Measurements from ENCODE around the gene ATXN7L1. TPM values are rescaled to one million over a fixed set of nuclear protein-coding genes. Genes with fewer than 3 reads are reported as not detected.
"Not testable (repeated sequence)": the region's sequence is repeated elsewhere in the genome, so short reads cannot be mapped to it uniquely, and the experiment has no call there.

ATXN7L1 gene
- total and polyA plus RNA-seq, 2 of the 13 experiments (the other 11 are each of a cell fraction or from before 2014, with no cell fraction given), result 4.1 to 7.8 TPM

GRCh38 chr7:105883179-105883578 is 6.8 kb upstream of the ATXN7L1 start:
- CTCF ChIA-PET (ENCODE audit: low intra/inter-chr PET ratio, low total read pairs), result not testable (repeated sequence)

DNA sequence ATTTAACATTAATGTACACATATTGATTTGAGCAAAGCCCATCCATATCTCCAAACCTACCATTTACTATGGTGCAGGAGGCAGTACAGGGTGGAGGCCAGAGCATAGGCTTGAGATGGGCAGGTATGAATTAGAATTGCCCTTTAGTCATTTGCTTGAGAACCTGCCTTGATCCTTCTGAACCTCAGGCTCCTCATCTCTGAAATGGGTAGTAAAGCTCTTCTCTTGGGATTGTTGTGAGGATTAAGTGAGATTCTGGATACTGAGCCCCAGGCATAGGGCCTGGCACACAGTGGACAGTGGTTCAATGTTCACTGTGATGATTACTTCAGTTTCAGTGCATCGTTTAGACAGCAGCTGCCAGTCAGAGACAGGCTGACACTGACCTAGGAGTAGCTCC is 5.0 kb upstream of the ATXN7L1 start:
- no peak for FAIRE-seq
- Histone ChIP-seq H3K9me3 (ENCODE audit: low read length) (no peaks in the 10 kb centered on the region), H2AFZ (ENCODE audit: low read length) (no peak overlapping the region), H3K4me1 (ENCODE audit: insufficient read depth, low read length) (peaks cover 42% of the 10 kb centered on the region), H3K27me3 (ENCODE audit: control insufficient read depth in 1 of 2, insufficient read depth in 2 of 2, low read length in 2 of 2) (no peaks in the 10 kb centered on the region), H4K20me1 (ENCODE audit: insufficient read depth, low read length) (no peaks in the 10 kb centered on the region; the same call in 1 of the 2 replicates), H3K4me2 (ENCODE audit: low read depth, low read length) (no peak overlapping the region), H3K79me2 (ENCODE audit: insufficient read depth, low read length) (peaks cover 70% of the 10 kb centered on the region), H3K4me3 (replicated peaks in 1 of 3; ENCODE audit: insufficient read depth in 1 of 3, low read depth in 2 of 3, low read length in 3 of 3) (no peak overlapping the region), H3K9ac (ENCODE audit: insufficient read depth, low read depth, low read length) (no peak overlapping the region), H3K36me3 (replicated peaks in 1 of 2; ENCODE audit: control insufficient read depth in 1 of 2, insufficient read depth in 2 of 2, low read length in 2 of 2) (no peaks in the 10 kb centered on the region), H3K27ac (ENCODE audit: extremely low read length, insufficient read depth, low read length) (no peak overlapping the region)
- DNase-seq (ENCODE audit: low spot score), result no peak
- CTCF ChIA-PET (ENCODE audit: low intra/inter-chr PET ratio, low total read pairs), result no interaction called here
- 50% methylated on average over 1 of the region's 1 CpG for WGBS (ENCODE audit: low lambda C conversion rate)
- TF ChIP-seq ZNF749 (CRISPR knock-in tag; IDR thresholded peaks at IDR 0.05; ENCODE audit: borderline replicate concordance) (no peak), KDM1A (CRISPR knock-in tag; IDR thresholded peaks at IDR 0.05) (peak; percentile 49; the same call in 1 of the 2 replicates), ARNTL (CRISPR knock-in tag; IDR thresholded peaks at IDR 0.05) (no peak), ZNF619 (CRISPR knock-in tag; IDR thresholded peaks at IDR 0.05) (no peak), ZNF629 (CRISPR knock-in tag; conservative IDR thresholded peaks at IDR 0.05) (peak; percentile 86)
- intact Hi-C loops (cut with micrococcal nuclease; ENCODE audit: unreplicated experiment), result no loop called here
- POLR2A ChIA-PET, result interaction anchor here (1.2 kb wide), 1 partner anchor 11 kb away, joined by 3 read pairs; no protein-coding TSS in a partner anchor
- in situ Hi-C loops (cut with HindIII; ENCODE audit: extremely low pct_ligation_motif_present, low pct_unique_long_range_greater_than_20kb), result no loop called here
- no TSS peak for BruUV-seq (replicated peaks)
- ATAC-seq, result no peak

More at GRCh38 chr7:105883179-105883578, 6.8 kb upstream of the ATXN7L1 start:
- H3K79me2 ChIP-seq (ENCODE audit: insufficient read depth, low read length), result peaks cover 67% of the 10 kb centered on the region
- in situ Hi-C loops (cut with HindIII; ENCODE audit: extremely low pct_ligation_motif_present, low pct_unique_long_range_greater_than_20kb); ATAC-seq; H3K9ac ChIP-seq (ENCODE audit: insufficient read depth, low read depth, low read length); H2AFZ ChIP-seq (ENCODE audit: low read length); FAIRE-seq; H4K20me1 ChIP-seq (ENCODE audit: insufficient read depth, low read length); H3K4me2 ChIP-seq (ENCODE audit: low read depth, low read length); intact Hi-C loops (cut with micrococcal nuclease; ENCODE audit: unreplicated experiment); BruUV-seq (replicated peaks); H3K9me3 ChIP-seq (ENCODE audit: low read length); H3K4me3 ChIP-seq (replicated peaks in 1 of 3; ENCODE audit: insufficient read depth in 1 of 3, low read depth in 2 of 3, low read length in 3 of 3); H3K27me3 ChIP-seq (ENCODE audit: control insufficient read depth in 1 of 2, insufficient read depth in 2 of 2, low read length in 2 of 2); POLR2A ChIA-PET; DNase-seq (ENCODE audit: low spot score); H3K27ac ChIP-seq (ENCODE audit: extremely low read length, insufficient read depth, low read length); H3K36me3 ChIP-seq (replicated peaks in 1 of 2; ENCODE audit: control insufficient read depth in 1 of 2, insufficient read depth in 2 of 2, low read length in 2 of 2): not testable (repeated sequence)
- H3K4me1 ChIP-seq (ENCODE audit: insufficient read depth, low read length), result peaks cover 37% of the 10 kb centered on the region
- TF ChIP-seq ZNF121 (CRISPR knock-in tag; IDR thresholded peaks at IDR 0.05), result 0 out of 2 replicates have a peak, but pooled peaks have one; percentile 26
- 98% methylated on average over 6 of the region's 6 CpGs for WGBS (ENCODE audit: low lambda C conversion rate)
